ENCODE results near the gene GALK2. TPM values are rescaled to one million over a fixed set of nuclear protein-coding genes. Genes with fewer than 3 reads are reported as not detected.

The GALK2 gene
- total and polyA plus RNA-seq, 2 donors (not counting 1 experiment from before 2014, with no cell fraction given), result 11.2 to 23.1 TPM

DNA sequence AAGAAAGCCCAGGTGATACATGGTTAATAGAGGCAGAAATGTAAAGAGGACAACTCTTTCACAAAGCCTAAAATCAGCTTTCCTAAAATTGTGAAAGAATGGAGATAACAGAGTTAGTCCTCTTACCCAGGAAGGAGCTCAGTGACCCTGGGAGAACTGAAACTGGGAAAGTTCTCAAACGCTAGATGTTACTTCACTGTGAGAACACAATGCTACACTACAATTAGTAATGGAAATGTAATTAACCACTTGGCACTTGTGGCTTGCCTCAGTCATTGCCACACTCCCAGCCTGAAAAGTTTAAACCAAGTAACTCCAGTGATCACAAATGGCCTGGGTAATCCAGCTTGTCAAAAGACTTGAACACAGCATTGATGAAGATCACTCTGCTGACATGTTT, 150.3 kb downstream of the GALK2 start:
- CTCF ChIA-PET, result no interaction called here
- no peaks in the 10 kb centered on the region for H3K27me3 ChIP-seq (replicated peaks in 1 of 4; ENCODE audit: control extremely low read depth in 1 of 4, control insufficient read depth in 3 of 4, insufficient read depth in 4 of 4, low read length in 3 of 4)

DNA sequence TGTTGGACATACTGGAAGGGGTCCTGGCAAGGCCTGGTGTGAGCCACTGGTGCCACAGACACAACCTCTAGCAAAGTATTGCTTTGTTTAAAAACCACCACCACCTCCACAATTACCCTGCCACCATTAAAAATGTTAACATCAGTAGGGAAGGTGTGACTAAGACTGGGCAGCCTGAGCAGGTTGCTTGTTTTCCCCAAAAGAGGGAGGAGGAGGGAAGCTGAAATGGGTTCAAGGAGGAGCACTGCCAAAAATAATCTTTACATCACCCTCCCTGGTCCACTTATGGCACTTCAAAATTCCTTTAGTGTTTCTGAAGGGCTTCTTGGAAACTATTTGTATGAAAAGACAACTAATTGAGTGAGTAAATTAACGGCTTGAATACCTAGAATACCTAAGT, 153.2 kb downstream of the GALK2 start:
- ChIA-PET POLR2A (no interaction called here), CTCF (interaction anchor here (0.7 kb wide), 1 partner anchor 451 kb away, joined by 4 read pairs; no protein-coding TSS in a partner anchor)
- TF ChIP-seq EZH2 (IDR thresholded peaks at IDR 0.05; ENCODE audit: borderline replicate concordance, insufficient read depth, low read depth, low read length, poor library complexity, severe bottlenecking), result no peak
- TF ChIP-seq, protein P1, sequence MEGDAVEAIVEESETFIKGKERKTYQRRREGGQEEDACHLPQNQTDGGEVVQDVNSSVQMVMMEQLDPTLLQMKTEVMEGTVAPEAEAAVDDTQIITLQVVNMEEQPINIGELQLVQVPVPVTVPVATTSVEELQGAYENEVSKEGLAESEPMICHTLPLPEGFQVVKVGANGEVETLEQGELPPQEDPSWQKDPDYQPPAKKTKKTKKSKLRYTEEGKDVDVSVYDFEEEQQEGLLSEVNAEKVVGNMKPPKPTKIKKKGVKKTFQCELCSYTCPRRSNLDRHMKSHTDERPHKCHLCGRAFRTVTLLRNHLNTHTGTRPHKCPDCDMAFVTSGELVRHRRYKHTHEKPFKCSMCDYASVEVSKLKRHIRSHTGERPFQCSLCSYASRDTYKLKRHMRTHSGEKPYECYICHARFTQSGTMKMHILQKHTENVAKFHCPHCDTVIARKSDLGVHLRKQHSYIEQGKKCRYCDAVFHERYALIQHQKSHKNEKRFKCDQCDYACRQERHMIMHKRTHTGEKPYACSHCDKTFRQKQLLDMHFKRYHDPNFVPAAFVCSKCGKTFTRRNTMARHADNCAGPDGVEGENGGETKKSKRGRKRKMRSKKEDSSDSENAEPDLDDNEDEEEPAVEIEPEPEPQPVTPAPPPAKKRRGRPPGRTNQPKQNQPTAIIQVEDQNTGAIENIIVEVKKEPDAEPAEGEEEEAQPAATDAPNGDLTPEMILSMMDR (IDR thresholded peaks at IDR 0.05), result no peak
- H3K9me3 Mint-ChIP-seq (ENCODE audit: insufficient read depth), result no peaks in the 10 kb centered on the region
- no peaks in the 10 kb centered on the region for H3K27me3 Mint-ChIP-seq
- H3K4me1 Mint-ChIP-seq, result no peaks in the 10 kb centered on the region
- H3K27ac Mint-ChIP-seq, result no peak overlapping the region
- H3K27ac ChIP-seq (ENCODE audit: low read length in 2 of 2), result no peak overlapping the region
- ATAC-seq (ENCODE audit: low read depth), result no peak
- no peak for DNase-seq
- no peak overlapping the region for H3K4me3 ChIP-seq (ENCODE audit: control extremely low read depth in 1 of 5, extremely low read depth in 1 of 5, insufficient read depth in 1 of 5, low read depth in 2 of 5, low read length in 4 of 5)
- no peak overlapping the region for H3K4me3 Mint-ChIP-seq
- no peak overlapping the region for H2AFZ ChIP-seq (ENCODE audit: insufficient read depth, low read depth, low read length, poor library complexity, severe bottlenecking)
- intact Hi-C loops (cut with micrococcal nuclease), result loop anchor here (10.0 kb wide), 1 partner anchor 62 kb away; no protein-coding TSS in a partner anchor
- H3K9me3 ChIP-seq (ENCODE audit: control extremely low read depth in 1 of 3, control insufficient read depth in 2 of 3, insufficient read depth in 1 of 3, low read length in 2 of 3), result no peaks in the 10 kb centered on the region
- H3K79me2 ChIP-seq (ENCODE audit: control insufficient read depth, insufficient read depth, low read length), result no peaks in the 10 kb centered on the region
- WGBS (ENCODE audit: insufficient coverage), result no CpG with 5 or more reads among the region's 1 CpG
- peaks cover 8 to 17% of the 10 kb centered on the region in 2 experiments for H3K36me3 ChIP-seq (replicated peaks in 1 of 2; ENCODE audit: control extremely low read depth in 1 of 2, control insufficient read depth in 1 of 2, extremely low read depth in 1 of 2, insufficient read depth in 2 of 2, low read length in 1 of 2)
- no peak overlapping the region for H3K4me2 ChIP-seq (replicated peaks; ENCODE audit: low read depth, low read length, poor library complexity, severe bottlenecking)
- H4K20me1 ChIP-seq (ENCODE audit: control insufficient read depth, insufficient read depth, low read length, poor library complexity, severe bottlenecking), result no peaks in the 10 kb centered on the region
- H3K9ac ChIP-seq (ENCODE audit: low read length), result no peak overlapping the region
- H3K27me3 ChIP-seq (replicated peaks in 1 of 4; ENCODE audit: control extremely low read depth in 1 of 4, control insufficient read depth in 3 of 4, insufficient read depth in 4 of 4, low read length in 3 of 4), result no peaks in the 10 kb centered on the region
- no peaks in the 10 kb centered on the region for H3K4me1 ChIP-seq (ENCODE audit: control insufficient read depth in 2 of 2, insufficient read depth in 2 of 2, low read length in 2 of 2)

More for the DNA sequence above, 150.3 kb downstream of the GALK2 start:
- Mint-ChIP-seq H3K4me3 (no peak overlapping the region), H3K27ac (no peak overlapping the region), H3K4me1 (no peaks in the 10 kb centered on the region), H3K9me3 (ENCODE audit: insufficient read depth) (peaks cover 2% of the 10 kb centered on the region), H3K27me3 (no peaks in the 10 kb centered on the region)
- intact Hi-C loops (cut with micrococcal nuclease), result loop anchor here (10.0 kb wide), 1 partner anchor 64 kb away; no protein-coding TSS in a partner anchor
- DNase-seq (no peak), ATAC-seq (ENCODE audit: low read depth) (no peak)
- H3K9me3 ChIP-seq (ENCODE audit: control extremely low read depth in 1 of 3, control insufficient read depth in 2 of 3, insufficient read depth in 1 of 3, low read length in 2 of 3), result peaks cover 0 to 3% (median 0%) of the 10 kb centered on the region in 3 donors
- no peak overlapping the region for H3K4me3 ChIP-seq (ENCODE audit: control extremely low read depth in 1 of 5, extremely low read depth in 1 of 5, insufficient read depth in 1 of 5, low read depth in 2 of 5, low read length in 4 of 5)
- no CpG with 5 or more reads among the region's 1 CpG for WGBS (ENCODE audit: insufficient coverage)
- H3K27ac ChIP-seq (ENCODE audit: low read length in 2 of 2), result no peak overlapping the region
- H3K9ac ChIP-seq (ENCODE audit: low read length), result no peak overlapping the region
- H3K4me2 ChIP-seq (replicated peaks; ENCODE audit: low read depth, low read length, poor library complexity, severe bottlenecking), result no peak overlapping the region
- no peak overlapping the region for H2AFZ ChIP-seq (ENCODE audit: insufficient read depth, low read depth, low read length, poor library complexity, severe bottlenecking)
- no peaks in the 10 kb centered on the region for H3K79me2 ChIP-seq (ENCODE audit: control insufficient read depth, insufficient read depth, low read length)
- POLR2A ChIA-PET, result no interaction called here
- peaks cover 8 to 19% of the 10 kb centered on the region in 2 experiments for H3K36me3 ChIP-seq (replicated peaks in 1 of 2; ENCODE audit: control extremely low read depth in 1 of 2, control insufficient read depth in 1 of 2, extremely low read depth in 1 of 2, insufficient read depth in 2 of 2, low read length in 1 of 2)
- no peaks in the 10 kb centered on the region for H4K20me1 ChIP-seq (ENCODE audit: control insufficient read depth, insufficient read depth, low read length, poor library complexity, severe bottlenecking)
- H3K4me1 ChIP-seq (ENCODE audit: control insufficient read depth in 2 of 2, insufficient read depth in 2 of 2, low read length in 2 of 2), result no peaks in the 10 kb centered on the region
- TF ChIP-seq, protein P1 (IDR thresholded peaks at IDR 0.05), result no peak
- TF ChIP-seq EZH2 (IDR thresholded peaks at IDR 0.05; ENCODE audit: borderline replicate concordance, insufficient read depth, low read depth, low read length, poor library complexity, severe bottlenecking), result no peak
